HG03095 (cell line): ENCODE results near the gene PACRGL.

Experiments used
- ATAC-seq: cut with Tn5 transposase; IDR thresholded peaks from one replicate; pipeline ENCODE4 v1.9.1; 2021; ENCODE audit warnings: moderate library complexity; ENCODE audit not compliant: unreplicated experiment

The PACRGL gene

DNA sequence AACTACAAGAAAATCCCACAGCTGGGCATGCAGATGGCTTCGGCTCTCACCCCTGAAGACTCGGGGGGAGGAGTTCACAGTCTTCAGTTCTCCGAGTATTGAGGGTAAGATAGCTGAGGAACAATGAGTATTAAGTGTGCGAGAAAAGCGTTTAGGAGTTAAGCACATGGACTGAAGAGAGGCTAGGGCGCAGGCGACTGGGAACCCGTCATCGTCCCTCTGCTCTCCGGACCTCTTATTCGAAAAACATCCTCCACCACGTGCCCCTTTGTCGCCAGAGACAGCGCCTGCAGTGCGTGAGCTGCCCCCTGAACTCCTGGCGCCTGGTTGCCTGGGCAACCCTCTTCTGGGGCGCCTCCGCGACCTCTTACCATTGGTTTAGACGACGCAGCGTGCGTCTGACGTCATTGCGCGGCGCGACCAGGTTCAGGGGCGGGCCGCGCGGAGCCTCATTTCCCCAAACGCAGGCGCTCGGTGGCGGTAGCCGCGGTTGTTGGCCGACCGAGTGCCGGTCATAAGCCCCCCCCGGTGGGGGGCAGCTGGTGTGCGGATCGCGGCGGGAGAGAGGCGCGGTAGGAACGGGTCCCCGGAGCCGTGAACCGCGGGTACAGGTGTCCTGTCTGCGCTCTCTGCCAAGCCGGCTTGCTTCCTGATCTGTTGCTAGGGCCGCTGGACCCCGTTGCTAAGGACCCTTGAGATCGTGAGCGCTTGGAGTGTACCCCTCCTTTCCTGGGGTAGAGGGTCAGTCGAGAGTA is at the start of gene PACRGL:
Gene PACRGL, plus strand, starts transcription at position 452 of the 755 bp plus-strand sequence. CDS start 4,024 bp downstream, outside the sequence.
- ATAC-seq: peak; percentile 100

DNA sequence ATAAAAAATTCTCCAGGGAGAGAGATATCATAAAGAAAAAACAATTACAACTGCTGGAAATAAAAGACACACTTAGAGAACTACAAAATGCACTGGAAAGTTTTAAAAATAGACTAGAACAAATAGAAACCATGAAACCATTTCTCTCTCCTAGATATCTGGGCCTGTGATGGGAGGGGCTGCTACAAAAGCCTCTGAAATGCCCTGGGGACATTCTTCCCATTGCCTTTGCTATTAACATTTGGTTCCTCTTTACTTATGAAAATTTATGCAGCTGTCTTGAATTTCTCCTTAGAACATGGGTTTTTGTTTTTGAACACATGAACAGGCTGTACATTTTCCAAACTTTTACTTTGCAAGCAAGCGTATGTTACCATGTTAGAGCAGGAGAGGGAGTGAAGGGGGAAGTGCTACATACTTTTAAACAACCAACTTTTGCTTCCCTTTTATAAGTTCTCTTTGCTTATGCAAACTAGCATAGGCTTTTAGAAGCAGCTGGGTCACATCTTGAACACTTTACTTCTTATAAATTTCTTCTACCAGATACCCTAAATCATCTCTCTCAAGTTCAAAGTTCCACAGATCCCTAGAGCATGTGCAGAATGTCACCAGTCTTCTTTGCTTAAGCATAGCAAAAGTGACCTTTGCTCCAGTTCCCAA is 47.9 kb upstream of the PACRGL start:
- ATAC-seq: no peak

DNA sequence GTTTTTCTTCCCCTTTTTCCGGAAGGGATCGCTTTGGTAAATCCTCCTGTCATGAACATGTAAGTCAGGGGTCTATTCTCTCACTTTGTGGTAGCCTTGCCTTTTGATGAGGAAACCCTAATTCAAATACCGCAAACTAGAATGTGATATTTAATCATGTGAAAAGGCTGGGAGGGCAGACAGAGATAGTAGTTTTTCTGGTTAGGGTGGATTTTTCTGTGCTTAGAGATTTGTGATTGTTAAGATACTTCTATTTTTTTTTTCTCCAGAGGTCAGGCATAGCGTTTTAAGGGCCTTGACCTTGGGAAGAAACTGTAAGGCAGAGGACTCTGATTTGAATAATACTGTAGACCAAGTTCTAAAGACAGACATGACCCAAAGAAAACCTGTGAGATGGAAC is 41.8 kb upstream of the PACRGL start:
- no peak for ATAC-seq

DNA sequence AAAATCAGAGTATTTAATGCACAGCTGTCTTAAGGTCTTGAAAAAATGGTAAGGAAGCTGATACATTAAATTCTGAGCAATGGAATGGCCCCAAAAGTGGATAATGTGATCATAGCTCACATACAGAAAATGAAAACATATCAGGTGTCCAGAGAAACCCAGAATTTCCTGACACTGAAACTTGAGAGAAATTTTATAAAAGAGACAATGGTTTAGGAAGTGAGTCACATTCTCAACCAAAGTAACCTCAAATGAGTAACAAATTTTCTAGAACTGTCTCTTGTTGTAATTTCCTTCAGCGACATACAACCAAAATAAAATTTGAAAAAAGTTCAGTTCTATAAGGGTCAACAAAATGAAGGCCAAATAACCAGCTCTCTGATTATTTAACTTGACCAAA is 37.4 kb upstream of the PACRGL start:
- ATAC-seq: no peak

DNA sequence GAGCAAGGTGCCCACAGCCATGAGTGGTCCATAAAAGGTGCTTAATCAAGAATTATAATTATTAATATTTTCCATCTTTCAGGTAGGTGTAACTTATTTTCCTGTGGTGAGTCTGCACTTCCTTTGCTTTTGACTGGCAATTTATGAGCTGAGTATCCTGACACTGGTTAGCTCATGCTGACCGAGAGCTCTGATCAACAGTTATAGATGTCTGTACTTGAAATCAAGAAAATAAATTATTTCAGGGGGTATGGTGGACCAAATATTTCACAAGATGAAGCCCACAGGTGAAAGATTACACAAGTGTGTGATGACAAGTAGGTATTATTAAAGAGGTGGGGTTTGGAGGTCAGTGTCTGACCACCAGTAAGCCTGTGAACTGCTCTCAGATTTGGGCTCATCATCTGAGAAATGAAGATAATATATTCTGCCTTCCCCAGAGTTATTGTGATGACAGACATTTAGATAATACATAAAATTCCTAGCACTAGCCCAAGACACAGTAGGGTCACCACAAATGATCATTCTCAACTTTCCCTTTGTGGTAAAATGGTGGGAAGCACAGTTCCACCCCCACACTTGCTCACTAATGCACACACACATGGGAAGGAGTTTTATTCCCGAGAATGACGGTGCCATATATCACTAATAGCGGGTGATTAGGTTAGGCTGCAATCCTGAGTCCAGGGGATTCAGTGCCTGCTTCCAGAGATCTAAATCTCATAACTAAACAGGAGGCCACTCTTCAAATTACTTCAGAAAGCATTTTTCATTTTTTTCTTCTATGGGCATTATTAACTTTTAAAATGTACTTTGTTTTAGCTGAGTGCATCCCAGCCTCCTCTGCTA is 34.0 kb upstream of the PACRGL start:
- ATAC-seq: no peak

DNA sequence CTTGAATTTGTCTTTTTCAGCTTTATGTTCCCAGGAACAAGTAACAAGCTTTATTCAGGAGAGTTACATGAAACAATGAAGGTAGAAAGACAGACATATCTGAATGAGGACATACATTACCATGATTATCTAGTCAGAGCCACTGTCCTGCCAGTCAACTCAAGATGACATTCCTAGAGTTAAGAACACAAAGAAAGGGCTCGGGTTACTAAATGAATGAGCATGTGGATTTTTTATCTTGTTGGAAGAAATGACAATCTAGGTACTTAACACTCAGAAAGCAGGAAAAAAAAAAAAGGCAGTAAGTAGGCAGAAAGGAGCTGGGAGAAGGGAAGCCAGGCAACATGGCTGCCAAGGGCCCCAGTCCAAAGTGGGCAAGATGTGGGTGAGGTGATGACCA is 28.0 kb upstream of the PACRGL start:
- no peak for ATAC-seq

DNA sequence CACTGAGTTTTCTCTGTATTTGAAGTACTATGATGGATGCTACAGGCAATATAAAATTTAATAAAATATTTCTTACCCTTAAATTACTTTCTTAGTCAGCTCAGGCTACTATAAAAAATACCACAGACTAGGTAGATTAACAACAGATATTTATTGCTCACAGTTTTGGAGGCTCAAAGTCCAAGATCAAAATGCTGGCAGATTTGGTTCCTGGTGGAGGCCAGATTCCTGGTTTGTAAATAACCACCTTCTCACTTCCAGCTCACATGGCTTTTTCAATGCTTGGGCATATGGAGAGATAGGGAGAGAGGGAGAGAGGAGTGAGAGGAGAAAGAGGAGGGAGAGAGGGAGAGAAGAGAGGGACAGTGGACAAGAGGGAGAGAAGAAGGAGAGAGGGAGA is 24.5 kb upstream of the PACRGL start:
- no peak for ATAC-seq

DNA sequence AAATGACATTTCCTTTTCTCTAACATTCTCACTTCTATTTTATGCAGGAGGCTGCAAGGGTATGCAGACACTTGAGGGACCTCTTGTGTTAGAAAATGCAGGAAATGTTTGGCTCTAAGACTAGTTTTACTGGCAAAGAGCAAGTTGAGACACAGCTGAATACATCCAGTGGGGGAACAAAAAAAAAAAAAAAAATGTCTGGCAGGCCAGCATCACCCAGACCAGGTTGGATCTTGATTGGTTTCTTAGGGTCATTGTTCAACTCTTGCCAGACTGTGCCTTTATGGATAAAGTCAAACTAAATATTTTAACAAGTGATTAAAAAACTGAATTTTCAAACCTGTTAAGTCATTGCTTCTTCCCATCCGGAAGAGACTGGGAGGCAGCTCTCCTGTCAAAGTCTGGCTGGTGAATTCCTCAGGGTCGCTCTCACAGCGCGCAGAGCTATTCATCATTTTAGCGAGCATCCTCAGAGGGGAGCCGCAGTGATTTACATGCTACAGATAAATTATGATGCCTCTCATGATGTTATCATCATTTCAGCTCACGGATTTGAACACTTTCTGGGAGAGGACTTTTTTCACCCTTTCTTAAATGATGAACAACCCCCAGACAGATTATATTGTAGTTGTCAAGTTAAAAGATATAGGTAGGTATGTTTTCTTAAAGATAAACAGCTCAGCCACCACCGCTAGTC is 23.6 kb upstream of the PACRGL start:
- ATAC-seq: no peak

DNA sequence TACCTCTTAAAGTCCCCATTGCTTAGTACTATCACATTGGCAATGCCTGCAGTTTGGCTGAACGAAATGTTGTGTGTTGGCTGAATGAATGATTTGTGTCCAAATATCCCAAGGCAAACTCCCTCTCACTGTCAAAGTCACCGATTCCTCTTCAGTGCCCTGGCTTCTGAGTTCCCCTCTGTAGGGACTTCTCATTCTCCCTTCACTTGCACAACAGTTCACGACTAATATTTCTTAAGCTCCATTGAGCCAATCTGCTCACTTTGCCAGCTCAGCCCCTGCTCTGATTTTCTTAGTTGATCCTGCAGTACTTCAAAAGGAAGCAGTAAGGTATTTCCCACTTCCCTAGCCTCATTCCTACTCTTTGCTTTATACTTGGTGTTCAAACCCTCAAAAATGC is 21.9 kb upstream of the PACRGL start:
- ATAC-seq: no peak

DNA sequence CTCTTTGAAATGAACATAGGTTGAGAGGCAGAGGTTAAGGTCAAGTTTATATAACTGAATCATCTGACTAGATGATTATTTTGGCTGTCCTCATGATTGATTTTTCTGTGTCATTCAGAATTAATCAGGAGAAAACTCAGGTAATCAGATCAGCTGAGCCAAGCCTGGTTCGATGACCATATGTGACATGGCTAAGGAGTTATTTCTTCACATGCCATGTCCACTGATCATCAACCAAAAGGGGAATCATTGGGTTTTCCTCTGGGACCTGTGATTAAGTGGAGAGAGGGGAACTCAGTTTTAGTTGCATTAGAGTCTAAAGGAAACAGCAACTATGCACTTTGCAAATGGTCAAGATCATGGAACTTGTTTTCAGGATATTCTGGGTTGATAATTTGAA is 20.3 kb upstream of the PACRGL start:
- ATAC-seq: no peak

DNA sequence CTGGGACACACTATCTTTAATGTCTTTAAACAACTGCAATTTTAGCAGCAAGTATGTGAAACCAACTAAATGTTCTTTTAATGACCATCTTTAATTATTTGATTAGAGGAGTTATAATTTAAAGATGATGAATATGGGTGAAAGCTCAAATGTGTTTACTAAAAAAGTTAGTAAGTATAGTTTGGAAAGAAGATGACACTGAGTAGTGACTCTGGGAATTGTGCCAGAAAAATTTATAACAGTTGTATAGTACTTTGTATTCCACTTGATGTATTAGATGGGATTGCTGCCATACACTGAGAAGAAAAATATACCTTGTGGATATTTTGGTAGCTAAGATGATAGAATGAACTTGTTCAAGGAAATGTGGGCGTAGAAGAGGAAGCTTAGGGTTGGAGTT is 19.5 kb upstream of the PACRGL start:
- ATAC-seq: no peak

DNA sequence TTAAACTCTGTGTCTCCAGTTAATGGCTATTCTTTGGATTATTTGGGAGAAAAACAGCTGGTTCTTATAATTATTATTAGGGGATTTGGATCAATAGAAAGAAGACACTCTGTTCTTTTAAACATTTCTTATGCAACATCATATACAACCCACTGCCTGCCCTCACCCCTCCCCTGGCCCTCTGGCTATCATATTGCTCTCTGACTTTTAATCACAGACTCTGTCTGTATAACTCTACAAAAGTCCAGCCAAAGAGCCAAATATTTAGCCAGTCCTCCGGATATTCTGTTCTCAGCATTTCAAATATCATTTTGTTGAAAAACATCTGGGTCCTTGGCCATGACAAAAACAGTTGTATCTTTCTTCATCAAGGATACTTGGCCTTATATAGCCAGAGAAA is 19.0 kb upstream of the PACRGL start:
- no peak for ATAC-seq

DNA sequence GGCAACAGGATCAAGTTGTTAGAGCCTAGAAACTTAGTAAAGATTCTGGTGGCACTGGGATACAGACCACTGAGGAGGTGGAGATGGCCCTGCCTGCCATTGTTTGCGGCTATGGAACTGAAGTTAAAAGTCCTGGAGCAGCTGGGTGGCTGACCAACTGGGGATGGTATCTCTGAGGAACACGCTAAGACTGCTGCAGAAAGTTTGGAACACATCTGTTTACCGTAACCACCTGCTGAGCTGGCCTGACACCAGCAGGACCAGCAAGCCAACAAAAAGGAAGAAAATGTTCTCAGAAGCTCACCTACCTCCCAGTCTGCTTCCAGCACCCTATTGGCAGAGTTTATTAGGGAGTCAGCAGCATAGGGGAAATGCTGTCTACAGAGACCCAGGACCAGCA is 17.4 kb upstream of the PACRGL start:
- no peak for ATAC-seq

DNA sequence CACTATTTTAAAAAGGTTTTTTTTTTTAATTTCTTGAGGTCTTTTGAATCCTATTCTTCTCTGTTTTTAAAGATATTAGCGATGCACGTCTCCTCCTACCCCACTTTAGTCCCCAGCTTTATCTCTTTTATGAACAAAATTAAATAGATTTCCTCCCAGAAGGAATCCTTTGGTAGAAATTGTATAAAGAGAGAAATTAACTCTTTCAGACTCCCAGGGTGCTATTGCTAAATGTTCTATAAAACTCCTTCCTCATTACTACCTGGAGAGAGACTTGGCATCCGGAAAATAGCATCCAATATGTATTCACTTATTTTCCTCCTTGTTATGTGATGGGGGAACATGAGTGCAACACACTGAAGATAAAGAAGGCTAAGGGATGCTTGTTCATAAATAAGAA is 16.5 kb upstream of the PACRGL start:
- no peak for ATAC-seq

DNA sequence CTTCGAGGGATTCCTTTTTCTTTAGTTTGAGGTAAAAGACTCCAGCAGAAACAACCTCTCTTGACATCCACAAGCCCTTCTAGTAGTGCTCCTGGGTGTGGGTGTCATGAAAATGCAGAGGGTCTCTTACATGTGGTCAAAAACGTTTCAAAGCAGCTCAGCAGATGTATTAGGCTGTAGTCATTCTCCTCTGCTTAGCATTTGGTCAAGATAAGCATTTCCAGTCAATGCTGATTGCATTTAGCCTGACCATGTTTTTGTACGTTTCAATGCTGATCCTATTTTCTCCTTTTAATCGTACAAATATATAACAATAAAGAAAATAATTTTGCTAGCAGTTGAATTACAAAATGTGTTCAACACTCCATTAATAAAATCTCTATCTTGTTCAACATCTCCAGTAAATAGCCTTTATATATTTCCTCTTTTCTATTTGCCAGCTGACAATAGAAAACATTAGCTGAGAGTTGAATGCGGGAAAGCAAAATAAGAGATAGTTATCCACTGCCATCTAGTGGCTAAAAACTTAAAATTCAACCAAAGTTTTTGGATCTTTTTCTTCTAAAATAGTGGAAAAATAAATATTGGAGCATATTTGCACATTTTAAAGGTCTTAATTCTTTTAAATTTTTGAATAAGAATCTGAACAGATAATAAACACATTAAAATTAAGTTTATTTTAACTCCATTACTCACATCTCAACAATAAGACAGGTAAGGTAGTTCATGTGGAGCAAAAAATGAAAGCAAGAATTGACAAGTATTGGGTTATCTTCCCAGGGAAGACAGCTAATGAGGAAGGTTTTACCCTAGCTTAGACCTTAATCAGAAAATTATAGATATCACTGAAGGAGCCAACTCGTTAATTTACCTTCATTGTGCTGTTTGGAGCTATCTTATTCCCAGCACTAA is 15.2 kb upstream of the PACRGL start:
- no peak for ATAC-seq

DNA sequence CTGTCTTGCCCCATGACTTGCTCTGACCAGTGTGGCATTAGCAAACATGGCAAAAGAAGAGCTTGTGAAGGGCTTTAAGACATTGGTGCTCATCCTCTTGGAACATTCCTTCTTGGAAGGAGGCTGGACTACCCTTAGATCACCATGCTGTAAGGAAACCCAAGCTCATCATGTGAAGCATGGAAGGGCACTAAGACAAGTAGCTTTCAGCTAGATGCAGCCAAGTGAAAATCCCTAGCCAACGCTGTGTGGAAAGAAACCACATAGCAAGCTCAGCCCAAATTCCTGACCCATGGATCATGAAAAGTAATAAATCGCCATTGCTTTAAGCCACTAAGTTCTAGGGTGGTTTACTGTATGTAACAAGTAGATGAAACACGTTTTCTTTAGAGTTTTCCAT is 12.4 kb upstream of the PACRGL start:
- no peak for ATAC-seq

DNA sequence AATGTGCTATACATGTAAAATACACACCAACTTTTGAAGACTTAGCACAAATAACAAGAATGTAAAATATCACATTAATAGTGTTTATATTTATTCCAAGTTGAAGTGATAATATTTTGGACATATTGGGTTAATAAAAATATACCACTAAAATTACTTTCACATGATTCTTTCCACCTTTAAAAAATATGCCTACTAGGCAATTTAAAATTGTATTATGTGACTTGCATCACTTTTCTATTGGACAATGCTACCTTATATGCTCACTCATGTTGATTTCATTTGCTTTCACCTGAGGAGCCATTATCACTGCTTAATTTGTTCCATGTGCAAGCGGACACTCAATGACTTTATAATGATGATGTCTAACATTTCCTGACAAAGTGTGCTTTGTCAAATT is 3.4 kb upstream of the PACRGL start:
- no peak for ATAC-seq

DNA sequence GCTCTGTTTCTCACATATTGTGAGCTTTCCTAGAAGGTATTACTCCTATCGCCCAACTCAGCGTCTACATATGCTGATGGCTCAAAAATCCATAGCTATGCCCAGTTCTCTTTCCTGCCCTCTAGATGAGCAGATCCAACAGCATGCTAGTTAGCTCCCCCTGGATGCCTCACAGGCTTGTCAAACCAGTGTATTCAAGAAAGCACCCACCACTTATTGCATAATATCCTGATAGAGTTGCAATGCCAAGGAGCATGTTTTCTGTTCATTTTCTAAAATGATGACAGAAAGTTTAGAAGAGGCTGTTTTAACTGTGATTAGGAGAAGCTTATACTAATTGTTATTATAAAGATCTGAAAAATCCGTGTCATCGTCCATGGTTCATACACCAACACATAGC is 1.9 kb upstream of the PACRGL start:
- no peak for ATAC-seq

DNA sequence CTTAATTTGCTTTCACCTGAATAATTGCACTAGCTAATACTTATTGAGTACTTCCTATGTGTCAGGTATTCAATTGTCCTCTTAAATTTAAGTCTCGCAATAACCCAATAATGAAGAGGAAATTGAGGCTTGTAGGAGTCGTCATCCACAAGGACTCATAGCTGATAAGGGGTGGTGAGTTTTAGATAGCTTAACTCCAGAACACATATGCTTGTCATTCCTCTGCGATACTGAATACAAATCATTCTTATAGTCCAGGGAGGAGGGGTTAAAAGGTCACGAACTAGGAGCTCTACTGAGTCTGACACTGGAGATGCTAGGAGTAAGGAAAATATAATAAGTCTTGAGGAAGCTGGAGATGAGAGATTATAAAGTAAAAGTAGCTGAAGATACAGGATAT is 1.4 kb upstream of the PACRGL start:
- no peak for ATAC-seq

DNA sequence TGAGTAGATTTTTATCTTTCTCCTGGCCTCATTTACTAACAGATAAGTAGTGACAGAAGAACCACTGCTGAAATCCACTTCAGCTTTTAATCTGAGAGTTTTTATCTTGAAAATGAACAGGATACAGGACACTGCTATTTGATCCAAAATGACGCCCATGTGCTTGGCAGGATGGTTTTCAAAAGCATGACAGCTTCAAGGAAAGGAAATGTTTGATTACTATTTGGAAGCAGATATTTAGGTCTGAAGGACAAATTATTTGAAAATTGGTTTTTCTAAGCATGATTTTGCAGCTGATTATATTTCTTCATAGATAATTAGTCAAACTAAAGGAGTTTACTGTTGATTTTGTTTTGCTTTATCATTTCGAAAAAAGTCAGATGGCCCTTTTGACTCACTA is 11.1 kb downstream of the PACRGL start:
- no peak for ATAC-seq
